NK-92 treated with Interleukin-12 subunit alpha and Interleukin-12 subunit beta, amount 100 ng/mL, for 24 hours (cell line): Measurements from ENCODE around the gene AFP.

ENCODE experiments used
- DNase-seq: peaks from one replicate; lab custom pipeline; 2025; lab: John Stamatoyannopoulos, UW

The AFP gene

GRCh38 chr4:73414936-73415271 lies 21.1 kb upstream of the AFP start:
- no peak for DNase-seq

GRCh38 chr4:73415807-73416238 lies 20.2 kb upstream of the AFP start:
- no peak for DNase-seq

GRCh38 chr4:73416423-73417087 lies 19.5 kb upstream of the AFP start:
- DNase-seq, result no peak

GRCh38 chr4:73417342-73417741 lies 18.7 kb upstream of the AFP start:
- DNase-seq, result no peak

- no peak for DNase-seq
Observed at GRCh38 chr4:73417973-73418372, 18.0 kb upstream of the AFP start.

- DNase-seq, result no peak
Observed at GRCh38 chr4:73418677-73419076, 17.3 kb upstream of the AFP start.

- no peak for DNase-seq
Observed at GRCh38 chr4:73419106-73420038, 16.6 kb upstream of the AFP start.

- no peak for DNase-seq
Observed at GRCh38 chr4:73420615-73421014, 15.4 kb upstream of the AFP start.

GRCh38 chr4:73421708-73422457 lies 14.1 kb upstream of the AFP start:
- DNase-seq, result no peak

- no peak for DNase-seq
Observed at GRCh38 chr4:73422458-73422752, 13.6 kb upstream of the AFP start.

- no peak for DNase-seq
Observed at GRCh38 chr4:73423184-73423583, 12.8 kb upstream of the AFP start.

- no peak for DNase-seq
Observed at GRCh38 chr4:73426666-73427065, 9.4 kb upstream of the AFP start.

- DNase-seq, result no peak
Observed at GRCh38 chr4:73429118-73429517, 6.9 kb upstream of the AFP start.

GRCh38 chr4:73429826-73430587 lies 6.0 kb upstream of the AFP start:
- no peak for DNase-seq

- DNase-seq, result no peak
Observed at GRCh38 chr4:73431813-73432168, 4.2 kb upstream of the AFP start.

- no peak for DNase-seq
Observed at GRCh38 chr4:73432169-73433000, 3.6 kb upstream of the AFP start.

- DNase-seq, result no peak
Observed at GRCh38 chr4:73433140-73433539, 2.9 kb upstream of the AFP start.

- no peak for DNase-seq
Observed at GRCh38 chr4:73434311-73434710, 1.7 kb upstream of the AFP start.

- no peak for DNase-seq
Observed at GRCh38 chr4:73436674-73437557, 895 bp downstream of the AFP start.

- no peak for DNase-seq
Observed at GRCh38 chr4:73437558-73437956, 1.5 kb downstream of the AFP start.
